ENCODE data around the gene ANAPC13.

DNA sequence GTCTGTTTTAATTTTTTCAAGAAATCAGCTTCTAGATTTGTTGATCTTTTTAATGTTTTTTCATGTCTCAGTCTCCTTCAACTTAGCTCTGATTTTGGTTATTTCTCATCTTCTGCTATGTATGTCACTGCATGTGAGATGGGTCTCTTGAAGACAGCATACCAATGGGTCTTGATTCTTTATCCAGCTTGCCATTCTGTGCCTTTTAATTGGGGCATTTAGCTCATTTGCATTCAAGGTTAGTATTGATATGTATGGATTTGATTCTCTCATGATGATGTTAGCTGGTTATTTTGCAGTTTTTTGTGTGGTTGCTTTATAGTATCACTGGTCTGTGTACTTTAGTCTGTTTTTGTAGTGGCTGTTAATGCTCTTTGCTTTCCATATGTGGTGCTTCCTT lies 39.5 kb upstream of the ANAPC13 start:
- no peak for TF ChIP-seq POLR2A (IDR thresholded peaks at IDR 0.05; ENCODE audit: borderline replicate concordance, extremely low read depth, insufficient read depth, insufficient read length)
- no peak for TF ChIP-seq JUND (IDR thresholded peaks at IDR 0.05)
- no peak for TF ChIP-seq EZH2phosphoT487 (IDR thresholded peaks at IDR 0.05; ENCODE audit: borderline replicate concordance)
- TF ChIP-seq FOSL1 (IDR thresholded peaks at IDR 0.05; ENCODE audit: low read depth), result no peak
- TF ChIP-seq POLR2AphosphoS5 (IDR thresholded peaks at IDR 0.05; ENCODE audit: low read depth, low read length), result no peak

Data from HCT116 (cell line).